HepG2 (cell line): ENCODE results near the gene FANCD2. TPM values are rescaled to one million over a fixed set of nuclear protein-coding genes. Genes with fewer than 3 reads are reported as not detected.

Source experiments
- ATAC-seq: fragments of 200-7000 bp; cut with Tn5 transposase; 3 replicates; pipeline ENCODE4 v1.9.1; 2020; ENCODE audit warnings: mild to moderate bottlenecking, moderate library complexity
- BruUV-seq: library from RNA; stranded (reverse); fragments of 400-500 nt; replicated peaks from 2 replicates; lab custom pipeline; 2021; lab: Mats Ljungman, UMichigan
- CTCF ChIA-PET: fragments of 300-600 bp; formaldehyde crosslinking; extraction: SDS; loops from one replicate; lab custom pipeline; 2021; ENCODE audit warnings: low total read pairs, inconsistent platforms, low intra/inter-chr PET ratio; lab: Yijun Ruan, JAX
- POLR2A ChIA-PET: fragments of 350-600 bp; sonication (Branson Sonifier 250); formaldehyde crosslinking; loops from one replicate; lab custom pipeline; 2020; ENCODE audit warnings: antibody characterized with exemption, inconsistent platforms; lab: Yijun Ruan, JAX
- DNase-seq: peaks from one replicate; pipeline ENCODE4 v3.0.0-alpha.2; 2015; ENCODE audit warnings: low spot score
- FAIRE-seq: peaks from 3 replicates; lab custom pipeline; 2011; peaks lifted over from hg19 to GRCh38; lab: Jason Lieb, UNC
- H2AFZ ChIP-seq: one replicate; pipeline ENCODE4 v1.6.1; 2011; ENCODE audit warnings: low read length, inconsistent platforms
- H3K27ac ChIP-seq: fragments of 300-600 bp; 3 replicates; pipeline ENCODE4 v1.8.0; 2011; ENCODE audit warnings: mixed run types, mild to moderate bottlenecking, mixed read lengths, low read length, inconsistent platforms; ENCODE audit not compliant: insufficient read depth; ENCODE audit errors: extremely low read length
- H3K27me3 ChIP-seq, 2 experiments: fragments of 200-600 bp in 1 of 2; 2 replicates in 1 of 2; 3 replicates in 1 of 2; pipeline versions ENCODE4 v1.6.0 to v1.8.0; 2011; ENCODE audit warnings: low read length in 2 of 2, mild to moderate bottlenecking in 2 of 2, moderate library complexity in 2 of 2, inconsistent platforms in 1 of 2; ENCODE audit not compliant: insufficient read depth in 2 of 2, control insufficient read depth in 1 of 2
- H3K36me3 ChIP-seq, 2 experiments: fragments of 200-600 bp in 1 of 2; replicated peaks in 1 of 2; 2 replicates in 1 of 2; 3 replicates in 1 of 2; pipeline versions ENCODE4 v1.5.1 to v1.8.0; 2011; ENCODE audit warnings: low read length in 2 of 2, inconsistent platforms in 1 of 2; ENCODE audit not compliant: insufficient read depth in 2 of 2, control insufficient read depth in 1 of 2
- H3K4me1 ChIP-seq: 2 replicates; pipeline ENCODE4 v1.5.1; 2012; ENCODE audit warnings: low read length, inconsistent platforms; ENCODE audit not compliant: insufficient read depth
- H3K4me2 ChIP-seq: 2 replicates; pipeline ENCODE4 v1.6.0; 2011; ENCODE audit warnings: low read depth, low read length, inconsistent platforms
- H3K4me3 ChIP-seq, 3 experiments: fragments of 200-600 bp in 1 of 3; sonication (generic), shearing (Covaris generic) in 1 of 3; replicated peaks in 1 of 3; 2 replicates each; pipeline ENCODE4 v1.5.1; 2011 to 2016; ENCODE audit warnings: low read length in 3 of 3, inconsistent platforms in 2 of 3, low read depth in 2 of 3, mild to moderate bottlenecking in 2 of 3, control low read depth in 1 of 3, mixed read lengths in 1 of 3; ENCODE audit not compliant: insufficient read depth in 1 of 3
- H3K79me2 ChIP-seq: one replicate; pipeline ENCODE4 v1.6.1; 2011; ENCODE audit warnings: low read length, inconsistent platforms; ENCODE audit not compliant: insufficient read depth
- H3K9ac ChIP-seq: 2 replicates; pipeline ENCODE4 v1.6.0; 2011; ENCODE audit warnings: mild to moderate bottlenecking, low read depth, low read length, inconsistent platforms; ENCODE audit not compliant: insufficient read depth
- H3K9me3 ChIP-seq: 2 replicates; pipeline ENCODE4 v1.5.1; 2012; ENCODE audit warnings: mild to moderate bottlenecking, low read length
- H4K20me1 ChIP-seq: 2 replicates; pipeline ENCODE4 v1.6.0; 2011; ENCODE audit warnings: inconsistent platforms, mild to moderate bottlenecking, low read length, moderate library complexity; ENCODE audit not compliant: insufficient read depth
- ARID3A ChIP-seq: IDR thresholded peaks from 2 replicates; pipeline ENCODE4 v1.6.1; 2012; ENCODE audit warnings: low read depth, low read length, improper control_type of control experiment
- CBX1 ChIP-seq: IDR thresholded peaks from one replicate; pipeline ENCODE4 v1.6.1; 2016; ENCODE audit warnings: antibody characterized with exemption, low read depth
- CREB3 ChIP-seq: sonication (generic); formaldehyde crosslinking; IDR thresholded peaks from 2 replicates; pipeline ENCODE4 v1.5.0; 2020; ENCODE audit warnings: missing genetic modification reagents
- HCFC1 ChIP-seq: fragments of 150-350 bp; IDR thresholded peaks from 2 replicates; pipeline ENCODE4 v1.6.1; 2014; ENCODE audit warnings: low read depth, low read length
- IRF1 ChIP-seq: sonication (generic); formaldehyde crosslinking; IDR thresholded peaks from 2 replicates; pipeline ENCODE4 v1.4.0; 2020; ENCODE audit warnings: low read depth, mild to moderate bottlenecking, missing genetic modification reagents
- IRX3 ChIP-seq: sonication (generic); formaldehyde crosslinking; IDR thresholded peaks from 2 replicates; pipeline ENCODE4 v1.8.1; 2023; ENCODE audit warnings: mild to moderate bottlenecking, low read depth, missing genetic modification reagents, borderline replicate concordance
- ISL2 ChIP-seq: sonication (generic); formaldehyde crosslinking; IDR thresholded peaks from 2 replicates; pipeline ENCODE4 v1.5.0; 2020; ENCODE audit warnings: missing genetic modification reagents
- NR2F6 ChIP-seq, 2 experiments: IDR thresholded peaks; 2 replicates each; pipeline ENCODE4 v1.6.1; 2016; ENCODE audit warnings: antibody characterized with exemption in 1 of 2, mild to moderate bottlenecking in 1 of 2
- PBX3 ChIP-seq: sonication (generic); formaldehyde crosslinking; IDR thresholded peaks from 2 replicates; pipeline ENCODE4 v1.8.1; 2023; ENCODE audit warnings: missing genetic modification reagents, inconsistent platforms, borderline replicate concordance
- ZNF12 ChIP-seq: sonication (generic); formaldehyde crosslinking; IDR thresholded peaks from 2 replicates; pipeline ENCODE4 v1.5.0; 2020; ENCODE audit warnings: missing genetic modification reagents
- ZNF280D ChIP-seq: sonication (generic); formaldehyde crosslinking; IDR thresholded peaks from 2 replicates; pipeline ENCODE4 v1.5.1; 2020; ENCODE audit warnings: mild to moderate bottlenecking, missing genetic modification reagents
- ZNF281 ChIP-seq: sonication (generic); formaldehyde crosslinking; IDR thresholded peaks from 2 replicates; pipeline ENCODE4 v1.4.0; 2020; ENCODE audit warnings: missing genetic modification reagents, borderline replicate concordance
- ZNF446 ChIP-seq: sonication (generic); formaldehyde crosslinking; IDR thresholded peaks from 2 replicates; pipeline ENCODE4 v1.5.0; 2020; ENCODE audit warnings: mild to moderate bottlenecking, missing genetic modification reagents
- ZNF451 ChIP-seq: sonication (generic); formaldehyde crosslinking; IDR thresholded peaks from 2 replicates; pipeline ENCODE4 v1.5.0; 2020; ENCODE audit warnings: mild to moderate bottlenecking, missing genetic modification reagents
- WGBS: methylation state at CpG from one replicate; pipeline ENCODE4 v1.1.6; 2017; ENCODE audit warnings: low lambda C conversion rate; 5-methylcytosine and 5-hydroxymethylcytosine counted together
- in situ Hi-C: cut with HindIII; loops from 2 replicates; pipeline ENCODE4 v1.10.0; 2017; ENCODE audit warnings: low pct_unique_long_range_greater_than_20kb; ENCODE audit not compliant: extremely low pct_ligation_motif_present
- intact Hi-C: fragments of 100-400 bp; cut with micrococcal nuclease; formaldehyde crosslinking; loops from one replicate; pipeline ENCODE4 v1.10.0; 2022; ENCODE audit not compliant: unreplicated experiment
- polyA plus RNA-seq, 8 experiments: library from polyadenylated mRNA; depleted of rRNA in 3 of 8; stranded (reverse) in 7 of 8; unstranded in 1 of 8; fragments of >200 nt; fragmentation: Illumina TruSeq in 4 of 8; extraction: Trizol in 4 of 8; gene quantifications; 2 replicates each; pipeline versions ENCODE4 v1.2.1 to v1.2.3, GENCODE V29; 2011 to 2016; ENCODE audit warnings: low read depth in 4 of 8, missing spikeins in 1 of 8, mixed read lengths in 1 of 8; ENCODE audit not compliant: insufficient read depth in 1 of 8
- total RNA-seq, 5 experiments: library from RNA; depleted of rRNA; stranded (reverse); fragments of >200 nt; fragmentation: Illumina TruSeq; extraction: Trizol; gene quantifications; 2 replicates each; pipeline ENCODE4 v1.2.3, GENCODE V29; 2016; ENCODE audit warnings: low read depth in 1 of 5

The FANCD2 gene
- total and polyA plus RNA-seq, 2 of the 13 experiments (the other 11 are each of a cell fraction or from before 2014, with no cell fraction given) = 10.1 to 42.0 TPM

- Histone ChIP-seq H3K36me3 (peaks cover 0 to 4% of the 10 kb centered on the region in 2 experiments; a peak in 1 of 5 replicates), H4K20me1 (no peaks in the 10 kb centered on the region), H3K27ac (no peak overlapping the region), H3K79me2 (no peaks in the 10 kb centered on the region), H3K4me3 (no peak overlapping the region), H3K9ac (no peak overlapping the region), H3K4me1 (peaks cover 6% of the 10 kb centered on the region; the same call in 1 of the 2 replicates), H3K4me2 (no peak overlapping the region), H3K9me3 (no peaks in the 10 kb centered on the region), H2AFZ (no peak overlapping the region), H3K27me3 (no peaks in the 10 kb centered on the region)
- ChIA-PET CTCF (no interaction called here), POLR2A (interaction anchor here (1.1 kb wide), 1 partner anchor 25 kb away, joined by 5 read pairs; no protein-coding TSS in a partner anchor)
- ATAC-seq = no peak
- intact Hi-C loops = no loop called here
- no TSS peak for BruUV-seq
- in situ Hi-C loops = no loop called here
- FAIRE-seq = no peak
- no peak for DNase-seq
- 40% methylated on average over 4 of the region's 10 CpGs for WGBS
- TF ChIP-seq CBX1 (no peak), ZNF451 (CRISPR knock-in tag) (no peak), CREB3 (CRISPR knock-in tag) (no peak), ZNF280D (CRISPR knock-in tag) (no peak), ZNF446 (no peak), ARID3A (no peak), IRF1 (no peak), ZNF281 (CRISPR knock-in tag) (no peak), NR2F6 (IDR thresholded peaks at IDR 0.05) (no peak), NR2F6 (CRISPR knock-in tag; IDR thresholded peaks at IDR 0.05) (no peak), ZNF12 (CRISPR knock-in tag) (no peak), HCFC1 (no peak), PBX3 (CRISPR knock-in tag) (no peak), ISL2 (no peak), IRX3 (no peak)
Observed at GRCh38 chr3:10015461-10015904, 10.8 kb upstream of the FANCD2 start.
